GM23338 (cell line): ENCODE results near the gene C12orf56. TPM values are rescaled to one million over a fixed set of nuclear protein-coding genes. Genes with fewer than 3 reads are reported as not detected.

Experiments
- ATAC-seq: fragments of 200-7000 bp; cut with Tn5 transposase; 3 replicates; pipeline ENCODE4 v1.9.1; 2020
- DNase-seq: peaks from one replicate; pipeline ENCODE4 v3.0.0-alpha.2; 2015; ENCODE audit warnings: low spot score
- H2AFZ ChIP-seq: fragments of 200-600 bp; sonication (generic); 2 replicates; pipeline ENCODE4 v1.8.0; 2016; ENCODE audit warnings: antibody characterized with exemption, mild to moderate bottlenecking, moderate library complexity
- H3F3A ChIP-seq: fragments of 200-600 bp; sonication (generic); replicated peaks from 2 replicates; pipeline ENCODE4 v1.8.0; 2017; ENCODE audit warnings: antibody characterized with exemption, mixed run types, low read depth
- H3K27ac ChIP-seq: fragments of 200-600 bp; sonication (generic); 2 replicates; pipeline ENCODE4 v1.6.1; 2016; ENCODE audit warnings: low read depth
- H3K27me3 ChIP-seq: fragments of 200-600 bp; sonication (generic); 2 replicates; pipeline ENCODE4 v1.8.0; 2016; ENCODE audit warnings: mild to moderate bottlenecking, mixed run types, moderate library complexity; ENCODE audit not compliant: insufficient read depth
- H3K36me3 ChIP-seq: fragments of 200-600 bp; sonication (generic); 2 replicates; pipeline ENCODE4 v1.8.0; 2016; ENCODE audit warnings: mild to moderate bottlenecking; ENCODE audit not compliant: insufficient read depth
- H3K4me1 ChIP-seq: fragments of 200-600 bp; sonication (generic); 2 replicates; pipeline ENCODE4 v1.8.0; 2016; ENCODE audit warnings: mild to moderate bottlenecking, moderate library complexity; ENCODE audit not compliant: insufficient read depth
- H3K4me2 ChIP-seq: fragments of 200-600 bp; sonication (generic); 2 replicates; pipeline ENCODE4 v1.7.1; 2017; ENCODE audit warnings: mixed run types
- H3K4me3 ChIP-seq: fragments of 200-600 bp; sonication (generic); 2 replicates; pipeline ENCODE4 v1.6.1; 2016; ENCODE audit warnings: mixed run types
- H3K79me2 ChIP-seq: fragments of 200-600 bp; sonication (generic); replicated peaks from 2 replicates; pipeline ENCODE4 v1.8.0; 2017; ENCODE audit warnings: mild to moderate bottlenecking; ENCODE audit not compliant: insufficient read depth
- H3K9me2 ChIP-seq: fragments of 200-600 bp; sonication (generic); 2 replicates; pipeline ENCODE4 v1.8.0; 2017; ENCODE audit not compliant: insufficient read depth
- H4K20me1 ChIP-seq: fragments of 200-600 bp; sonication (generic); replicated peaks from 2 replicates; pipeline ENCODE4 v1.8.0; 2017; ENCODE audit warnings: mild to moderate bottlenecking; ENCODE audit not compliant: insufficient read depth
- H3K27ac Mint-ChIP-seq: 2 replicates; pipeline ENCODE4 v1.8.0; 2020; ENCODE audit warnings: inconsistent platforms, mild to moderate bottlenecking, moderate library complexity, mixed read lengths
- H3K27me3 Mint-ChIP-seq: 3 replicates; pipeline ENCODE4 v1.8.0; 2022; ENCODE audit warnings: low read depth, mild to moderate bottlenecking, moderate library complexity, mixed read lengths, inconsistent platforms; ENCODE audit not compliant: insufficient read depth, poor library complexity
- H3K36me3 Mint-ChIP-seq: 3 replicates; pipeline ENCODE4 v1.8.0; 2021; ENCODE audit warnings: low read depth, mild to moderate bottlenecking, inconsistent platforms, moderate library complexity, mixed read lengths
- H3K4me1 Mint-ChIP-seq: 3 replicates; pipeline ENCODE4 v1.8.0; 2020; ENCODE audit warnings: mild to moderate bottlenecking, inconsistent platforms, mixed read lengths
- H3K4me3 Mint-ChIP-seq: 3 replicates; pipeline ENCODE4 v1.8.0; 2021; ENCODE audit warnings: moderate library complexity, mild to moderate bottlenecking, inconsistent platforms, mixed read lengths
- H3K9me3 Mint-ChIP-seq: 3 replicates; pipeline ENCODE4 v1.8.0; 2020; ENCODE audit warnings: moderate library complexity, mild to moderate bottlenecking, inconsistent platforms, mixed read lengths
- CREB1 ChIP-seq: fragments of 250-450 bp; sonication (Bioruptor Pico); IDR thresholded peaks from 2 replicates; pipeline ENCODE4 v1.5.0; 2020; ENCODE audit warnings: low read depth, mild to moderate bottlenecking, moderate library complexity
- CTCF ChIP-seq, 2 experiments: fragments of 200-600 bp in 1 of 2; sonication (generic) in 1 of 2; conservative IDR thresholded peaks; 2 replicates each; pipeline versions ENCODE4 v1.5.1 to v1.6.1; 2016 to 2017; ENCODE audit warnings: antibody characterized with exemption in 2 of 2, low read depth in 2 of 2, mild to moderate bottlenecking in 2 of 2, moderate library complexity in 1 of 2
- ETS1 ChIP-seq: IDR thresholded peaks from 2 replicates; pipeline ENCODE4 v1.6.1; 2016; ENCODE audit warnings: antibody characterized with exemption
- EZH2 ChIP-seq: fragments of 200-600 bp; sonication (generic); IDR thresholded peaks from one replicate; pipeline ENCODE4 v1.8.0; 2017; ENCODE audit warnings: antibody characterized with exemption, mild to moderate bottlenecking, low read depth; ENCODE audit not compliant: unreplicated experiment
- EZH2phosphoT487 ChIP-seq: fragments of 200-600 bp; sonication (generic); IDR thresholded peaks from one replicate; pipeline ENCODE4 v1.8.1; 2018; ENCODE audit warnings: antibody characterized with exemption; ENCODE audit not compliant: unreplicated experiment
- JUNB ChIP-seq: IDR thresholded peaks from one replicate; pipeline ENCODE4 v1.6.1; 2016; ENCODE audit warnings: antibody characterized with exemption; ENCODE audit not compliant: unreplicated experiment
- NANOG ChIP-seq: IDR thresholded peaks from 2 replicates; pipeline ENCODE4 v1.6.1; 2016; ENCODE audit warnings: antibody characterized with exemption, borderline replicate concordance
- POLR2AphosphoS5 ChIP-seq: IDR thresholded peaks from 2 replicates; pipeline ENCODE4 v1.6.1; 2016; ENCODE audit warnings: antibody characterized with exemption, low read depth
- REST ChIP-seq: IDR thresholded peaks from one replicate; pipeline ENCODE4 v1.6.1; 2018; ENCODE audit warnings: antibody characterized with exemption; ENCODE audit not compliant: unreplicated experiment
- STAT1 ChIP-seq: IDR thresholded peaks from one replicate; pipeline ENCODE4 v1.6.1; 2016; ENCODE audit warnings: antibody characterized with exemption; ENCODE audit not compliant: unreplicated experiment
- ZNF114 ChIP-seq: fragments of 250-450 bp; sonication (Bioruptor Pico); IDR thresholded peaks from 2 replicates; pipeline ENCODE4 v1.5.0; 2020; ENCODE audit warnings: mild to moderate bottlenecking, moderate library complexity
- ZNF331 ChIP-seq: fragments of 250-450 bp; sonication (Bioruptor Pico); IDR thresholded peaks from 2 replicates; pipeline ENCODE4 v1.5.0; 2020; ENCODE audit warnings: low read depth, mild to moderate bottlenecking, moderate library complexity
- ZNF462 ChIP-seq: fragments of 250-450 bp; sonication (Bioruptor Pico); IDR thresholded peaks from 2 replicates; pipeline ENCODE4 v1.5.0; 2020; ENCODE audit warnings: mild to moderate bottlenecking, moderate library complexity
- polyA plus RNA-seq: library from polyadenylated mRNA; unstranded; fragments of >200 nt; fragmentation: Nextera tagmentation; extraction: Ambion mirVana; gene quantifications from 2 replicates; pipeline ENCODE4 v1.2.1, GENCODE V29; 2016
- total RNA-seq: library from RNA; depleted of rRNA; stranded (reverse); fragments of >200 nt; shearing (Covaris generic); gene quantifications from 2 replicates; pipeline ENCODE4 v1.2.3, GENCODE V29; 2014

C12orf56 gene
- total and polyA plus RNA-seq, 2 experiments from 2014 or later, result 6.4 to 9.3 TPM

GRCh38 chr12:64255249-64255648 lies 135.3 kb downstream of the C12orf56 start:
- H3F3A ChIP-seq, result no peaks in the 10 kb centered on the region
- H3K9me2 ChIP-seq, result no peaks in the 10 kb centered on the region
- DNase-seq, result no peak
- ATAC-seq, result no peak
- no peaks in the 10 kb centered on the region for H3K4me1 Mint-ChIP-seq
- H3K27ac ChIP-seq, result no peak overlapping the region
- H3K27ac Mint-ChIP-seq, result no peak overlapping the region
- no peaks in the 10 kb centered on the region for H3K36me3 ChIP-seq
- no peak overlapping the region for H3K4me3 ChIP-seq
- no peaks in the 10 kb centered on the region for H3K79me2 ChIP-seq
- H3K4me1 ChIP-seq, result no peaks in the 10 kb centered on the region
- H3K9me3 Mint-ChIP-seq, result no peaks in the 10 kb centered on the region
- H3K36me3 Mint-ChIP-seq, result no peaks in the 10 kb centered on the region
- no peak overlapping the region; the same call in 1 of the 2 replicates for H2AFZ ChIP-seq
- H3K4me2 ChIP-seq, result no peak overlapping the region
- H3K27me3 Mint-ChIP-seq, result peaks cover 3% of the 10 kb centered on the region
- TF ChIP-seq CTCF (conservative IDR thresholded peaks at IDR 0.05; ENCODE audit: low read depth in 2 of 2) (no peak), ZNF114 (CRISPR knock-in tag) (no peak), NANOG (no peak), EZH2 (no peak), EZH2phosphoT487 (no peak), ZNF462 (CRISPR knock-in tag) (no peak), ZNF331 (no peak), CREB1 (CRISPR knock-in tag) (no peak), POLR2AphosphoS5 (no peak), ETS1 (no peak), JUNB (no peak), STAT1 (no peak), REST (no peak)
- no peaks in the 10 kb centered on the region for H4K20me1 ChIP-seq
- H3K4me3 Mint-ChIP-seq, result no peak overlapping the region
- H3K27me3 ChIP-seq, result no peaks in the 10 kb centered on the region
